ENCODE measurements around the gene TMEM97.
"Not testable (repeated sequence)": the region's sequence is repeated elsewhere in the genome, so short reads cannot be mapped to it uniquely, and the experiment has no call there.

The TMEM97 gene

GRCh38 chr17:28318759-28319597 lies at the start of gene TMEM97:
Gene TMEM97 (plus strand): TSS chr17:28319200. CDS start chr17:28319240, 40 bp downstream.
- FAIRE-seq (peak; percentile 95), DNase-seq (ENCODE audit: extremely low spot score, insufficient read length, low read depth) (peak; percentile 96)

GRCh38 chr17:28270055-28270454 lies 48.9 kb upstream of the TMEM97 start:
- FAIRE-seq: no peak
- no peak for DNase-seq (ENCODE audit: extremely low spot score, insufficient read length, low read depth)

- DNase-seq (ENCODE audit: extremely low spot score, insufficient read length, low read depth): no peak
- FAIRE-seq: no peak
These were observed 48.1 kb upstream of the TMEM97 start for GRCh38 chr17:28270926-28271325.

- DNase-seq (ENCODE audit: extremely low spot score, insufficient read length, low read depth) (no peak), FAIRE-seq (no peak)
These were observed 47.6 kb upstream of the TMEM97 start for GRCh38 chr17:28271431-28271830.

GRCh38 chr17:28272166-28272565 lies 46.8 kb upstream of the TMEM97 start:
- DNase-seq (ENCODE audit: extremely low spot score, insufficient read length, low read depth) (no peak), FAIRE-seq (no peak)

GRCh38 chr17:28273341-28273740 lies 45.7 kb upstream of the TMEM97 start:
- DNase-seq (ENCODE audit: extremely low spot score, insufficient read length, low read depth); FAIRE-seq: not testable (repeated sequence)

- no peak for FAIRE-seq
- DNase-seq (ENCODE audit: extremely low spot score, insufficient read length, low read depth): no peak
These were observed 44.3 kb upstream of the TMEM97 start for GRCh38 chr17:28274591-28275265.

- DNase-seq (ENCODE audit: extremely low spot score, insufficient read length, low read depth) (no peak), FAIRE-seq (no peak)
These were observed 43.0 kb upstream of the TMEM97 start for GRCh38 chr17:28276011-28276410.

- DNase-seq (ENCODE audit: extremely low spot score, insufficient read length, low read depth) (no peak), FAIRE-seq (peak; percentile 18)
These were observed 39.6 kb upstream of the TMEM97 start for GRCh38 chr17:28279411-28279810.

- FAIRE-seq: no peak
- DNase-seq (ENCODE audit: extremely low spot score, insufficient read length, low read depth): no peak
These were observed 38.2 kb upstream of the TMEM97 start for GRCh38 chr17:28280826-28281225.

- FAIRE-seq: no peak
These were observed 36.4 kb upstream of the TMEM97 start for GRCh38 chr17:28282596-28282995.

GRCh38 chr17:28285965-28286364 lies 33.0 kb upstream of the TMEM97 start:
- DNase-seq (ENCODE audit: extremely low spot score, insufficient read length, low read depth) (no peak), FAIRE-seq (no peak)

More at GRCh38 chr17:28282596-28282995, 36.4 kb upstream of the TMEM97 start:
- no peak for DNase-seq (ENCODE audit: extremely low spot score, insufficient read length, low read depth)

- no peak for FAIRE-seq
- DNase-seq (ENCODE audit: extremely low spot score, insufficient read length, low read depth): no peak
These were observed 28.3 kb upstream of the TMEM97 start for GRCh38 chr17:28290703-28291102.

- no peak for FAIRE-seq
- DNase-seq (ENCODE audit: extremely low spot score, insufficient read length, low read depth): no peak
These were observed 27.1 kb upstream of the TMEM97 start for GRCh38 chr17:28291780-28292330.

GRCh38 chr17:28292878-28293277 lies 26.1 kb upstream of the TMEM97 start:
- not testable (repeated sequence) for FAIRE-seq

GRCh38 chr17:28293994-28294393 lies 25.0 kb upstream of the TMEM97 start:
- no peak for FAIRE-seq
- no peak for DNase-seq (ENCODE audit: extremely low spot score, insufficient read length, low read depth)

More at GRCh38 chr17:28292878-28293277, 26.1 kb upstream of the TMEM97 start:
- not testable (repeated sequence) for DNase-seq (ENCODE audit: extremely low spot score, insufficient read length, low read depth)

- DNase-seq (ENCODE audit: extremely low spot score, insufficient read length, low read depth) (no peak), FAIRE-seq (peak; percentile 46)
These were observed 23.1 kb upstream of the TMEM97 start for GRCh38 chr17:28295677-28296578.

GRCh38 chr17:28298449-28298848 lies 20.6 kb upstream of the TMEM97 start:
- FAIRE-seq: no peak
- DNase-seq (ENCODE audit: extremely low spot score, insufficient read length, low read depth): no peak

- FAIRE-seq (no peak), DNase-seq (ENCODE audit: extremely low spot score, insufficient read length, low read depth) (no peak)
These were observed 12.0 kb upstream of the TMEM97 start for GRCh38 chr17:28306954-28307401.

- FAIRE-seq (no peak), DNase-seq (ENCODE audit: extremely low spot score, insufficient read length, low read depth) (no peak)
These were observed 5.2 kb upstream of the TMEM97 start for GRCh38 chr17:28313841-28314240.

All from GM18507 (cell line).